GM12874 (cell line): ENCODE measurements around the gene RELCH.

ENCODE experiments used
- TF ChIP-seq, protein P1 (sequence below): IDR thresholded peaks from 2 replicates; pipeline ENCODE4 v1.5.1; 2011; ENCODE audit warnings: low read depth, mild to moderate bottlenecking, control low read depth, low read length, moderate library complexity; ENCODE audit not compliant: insufficient read depth

The RELCH gene

DNA sequence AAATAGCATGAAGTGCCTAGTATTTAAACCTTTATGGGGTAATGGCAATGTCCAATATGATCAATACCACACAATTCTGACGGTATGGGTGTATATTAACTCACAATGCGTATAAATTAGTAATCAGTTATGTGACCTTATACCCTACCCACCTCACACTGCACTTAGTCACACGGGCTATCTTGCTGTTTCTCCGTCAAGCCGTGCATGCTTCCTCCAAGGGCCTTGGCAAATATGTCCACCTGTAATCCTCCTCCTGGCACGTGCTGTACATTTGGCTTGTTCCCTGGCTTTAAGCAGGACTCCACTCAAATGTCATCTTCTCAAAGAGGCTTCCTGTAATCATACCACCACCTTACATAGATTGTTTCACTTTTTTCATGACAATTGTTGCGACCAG is 150.3 kb downstream of the RELCH start:
- TF ChIP-seq, protein P1, sequence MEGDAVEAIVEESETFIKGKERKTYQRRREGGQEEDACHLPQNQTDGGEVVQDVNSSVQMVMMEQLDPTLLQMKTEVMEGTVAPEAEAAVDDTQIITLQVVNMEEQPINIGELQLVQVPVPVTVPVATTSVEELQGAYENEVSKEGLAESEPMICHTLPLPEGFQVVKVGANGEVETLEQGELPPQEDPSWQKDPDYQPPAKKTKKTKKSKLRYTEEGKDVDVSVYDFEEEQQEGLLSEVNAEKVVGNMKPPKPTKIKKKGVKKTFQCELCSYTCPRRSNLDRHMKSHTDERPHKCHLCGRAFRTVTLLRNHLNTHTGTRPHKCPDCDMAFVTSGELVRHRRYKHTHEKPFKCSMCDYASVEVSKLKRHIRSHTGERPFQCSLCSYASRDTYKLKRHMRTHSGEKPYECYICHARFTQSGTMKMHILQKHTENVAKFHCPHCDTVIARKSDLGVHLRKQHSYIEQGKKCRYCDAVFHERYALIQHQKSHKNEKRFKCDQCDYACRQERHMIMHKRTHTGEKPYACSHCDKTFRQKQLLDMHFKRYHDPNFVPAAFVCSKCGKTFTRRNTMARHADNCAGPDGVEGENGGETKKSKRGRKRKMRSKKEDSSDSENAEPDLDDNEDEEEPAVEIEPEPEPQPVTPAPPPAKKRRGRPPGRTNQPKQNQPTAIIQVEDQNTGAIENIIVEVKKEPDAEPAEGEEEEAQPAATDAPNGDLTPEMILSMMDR = no peak

- TF ChIP-seq, protein P1 = no peak
Observed at GRCh38 chr18:62338446-62339105, 151.5 kb downstream of the RELCH start.

GRCh38 chr18:62339106-62339988 is 152.3 kb downstream of the RELCH start:
- TF ChIP-seq, protein P1 = no peak

- TF ChIP-seq, protein P1 = no peak
Observed at GRCh38 chr18:62340996-62341395, 153.9 kb downstream of the RELCH start.

- TF ChIP-seq, protein P1 = no peak
Observed at GRCh38 chr18:62341473-62341872, 154.4 kb downstream of the RELCH start.

DNA sequence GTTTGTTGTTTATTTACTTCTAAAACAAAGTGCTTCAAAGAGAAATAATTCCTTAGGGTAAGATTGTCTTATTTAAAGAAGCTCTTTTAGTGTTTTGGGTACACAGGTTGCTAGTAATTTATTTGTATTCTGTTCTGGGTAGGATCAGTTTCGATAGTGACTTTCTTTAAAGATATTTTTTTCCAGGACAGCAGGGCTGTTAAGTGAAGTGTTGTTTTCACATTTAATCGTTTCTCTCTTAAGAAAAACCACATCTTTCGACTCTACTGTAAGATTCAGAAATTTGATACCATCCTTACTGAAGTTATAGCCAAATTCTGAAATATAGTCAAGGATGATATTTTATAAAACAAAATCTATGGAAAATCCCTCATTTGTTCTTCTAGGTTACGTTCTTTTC is 155.8 kb downstream of the RELCH start:
- TF ChIP-seq, protein P1 = no peak

DNA sequence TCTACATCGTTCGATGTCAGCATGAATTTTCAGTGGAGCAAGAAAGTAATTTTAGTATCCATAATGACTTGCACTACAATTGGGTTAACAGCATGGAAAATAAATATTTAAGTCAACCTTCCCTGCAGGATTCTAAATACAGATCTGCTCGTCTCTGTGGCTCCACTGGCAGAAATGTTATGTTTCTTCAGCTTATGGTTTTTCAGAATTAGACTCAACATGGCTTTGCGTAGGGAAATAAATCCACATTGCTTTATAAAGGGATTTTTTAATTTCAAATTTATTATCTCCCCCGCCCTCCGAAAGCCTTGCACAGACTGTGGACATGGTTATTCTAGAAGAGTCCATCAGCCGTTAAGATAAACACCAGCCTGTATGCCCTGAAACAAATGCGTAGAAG is 156.3 kb downstream of the RELCH start:
- TF ChIP-seq, protein P1 = no peak
